Esophagus muscularis mucosa (tissue), 4 donors: Measurements from ENCODE around the gene C1orf159. TPM values are rescaled to one million over a fixed set of nuclear protein-coding genes. Genes with fewer than 3 reads are reported as not detected.

Experiments used
- DNase-seq: peaks from one replicate; pipeline ENCODE4 v3.0.0-alpha.2; 2017; ENCODE audit errors: extremely low spot score
- H3K27ac ChIP-seq, 4 donors: fragments of 200-600 bp; sonication (generic); replicated peaks in 1 of 4; 1 replicate in 3 of 4; 2 replicates in 1 of 4; pipeline ENCODE4 v1.5.1; 2016 to 2019; ENCODE audit warnings: mild to moderate bottlenecking in 1 of 4
- H3K27me3 ChIP-seq, 4 donors: fragments of 200-600 bp; sonication (generic); one replicate each; pipeline versions ENCODE4 v1.5.1 to v1.6.0; 2016 to 2019
- H3K36me3 ChIP-seq, 4 donors: fragments of 200-600 bp; sonication (generic); one replicate each; pipeline ENCODE4 v1.5.1; 2016 to 2019
- H3K4me1 ChIP-seq, 4 donors: fragments of 200-600 bp; sonication (generic); one replicate each; pipeline ENCODE4 v1.5.1; 2016 to 2019
- H3K4me3 ChIP-seq, 4 donors: fragments of 200-600 bp; sonication (generic); 1 replicate in 2 of 4; 2 replicates in 2 of 4; pipeline ENCODE4 v1.5.1; 2016 to 2019; ENCODE audit warnings: mild to moderate bottlenecking in 4 of 4, moderate library complexity in 1 of 4
- H3K9me3 ChIP-seq, 4 donors: fragments of 200-600 bp; sonication (generic); 1 replicate in 3 of 4; 2 replicates in 1 of 4; pipeline ENCODE4 v1.5.1; 2016 to 2019
- EP300 ChIP-seq: sonication (generic); formaldehyde crosslinking; IDR thresholded peaks from one replicate; pipeline ENCODE4 v1.6.1; 2017; ENCODE audit warnings: antibody characterized with exemption
- POLR2A ChIP-seq: fragments of 450-650 bp; IDR thresholded peaks from one replicate; pipeline ENCODE4 v1.6.1; 2017; ENCODE audit warnings: antibody characterized with exemption, moderate library complexity, mild to moderate bottlenecking, low read depth
- POLR2AphosphoS5 ChIP-seq, 2 donors: sonication (generic); formaldehyde crosslinking; IDR thresholded peaks; one replicate each; pipeline ENCODE4 v1.6.1; 2017; ENCODE audit warnings: antibody characterized with exemption in 2 of 2
- WGBS: methylation state at CpG from one replicate; pipeline ENCODE4 v1.1.5; 2018; 5-methylcytosine and 5-hydroxymethylcytosine counted together
- intact Hi-C: fragments of 100-400 bp; cut with DNase I; formaldehyde crosslinking; loops from one replicate; pipeline ENCODE4 v1.15.1; 2023
- total RNA-seq, 4 donors: library from RNA; depleted of rRNA; stranded (reverse); fragments of >200 nt; gene quantifications; one replicate each; pipeline versions ENCODE4 v1.1.0 to v1.2.1, GENCODE V29; 2016
- TF ChIP-seq, protein P1 (sequence below), 3 experiments: fragments of 200-600 bp in 2 of 3; fragments of 450-650 bp in 1 of 3; sonication (generic) in 2 of 3; IDR thresholded peaks; one replicate each; pipeline ENCODE4 v1.5.1; 2017 to 2019; ENCODE audit warnings: antibody characterized with exemption in 3 of 3, mild to moderate bottlenecking in 2 of 3, moderate library complexity in 1 of 3

Gene C1orf159
- total RNA-seq, 4 donors from 2014 or later, result 4.2 to 11.9 (median 8.5) TPM

DNA sequence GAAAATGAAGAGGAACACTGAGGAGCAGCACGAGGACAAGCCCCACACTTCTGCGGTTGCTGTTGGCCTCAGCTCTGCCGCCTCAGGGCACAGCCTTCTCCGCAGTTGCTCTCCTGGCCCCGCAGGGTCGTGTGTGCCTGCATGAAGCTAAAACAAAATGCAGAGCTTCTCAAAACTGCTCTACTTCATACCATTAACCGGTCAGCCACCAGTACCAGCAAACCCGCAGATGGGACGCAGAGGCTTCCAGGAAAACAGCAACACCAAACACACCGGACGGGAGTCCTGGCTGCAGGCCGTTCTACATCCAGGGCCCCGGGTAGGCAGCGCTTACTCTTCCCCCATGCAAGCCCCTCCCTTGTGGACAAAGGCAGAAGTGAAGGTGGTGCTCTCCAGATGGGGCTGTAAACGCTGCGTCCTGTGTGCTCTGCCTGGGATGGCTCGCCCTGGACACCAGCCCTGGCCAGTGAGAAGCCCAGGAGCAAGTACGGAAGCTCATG lies 7.1 kb upstream of the C1orf159 start:
- intact Hi-C loops, result loop anchor here (2.0 to 5.0 kb wide), 2 partner anchors 109 to 168 kb away; partner anchors contain the start of genes B3GALT6 and SDF4
- no peak overlapping the region for H3K4me3 ChIP-seq

DNA sequence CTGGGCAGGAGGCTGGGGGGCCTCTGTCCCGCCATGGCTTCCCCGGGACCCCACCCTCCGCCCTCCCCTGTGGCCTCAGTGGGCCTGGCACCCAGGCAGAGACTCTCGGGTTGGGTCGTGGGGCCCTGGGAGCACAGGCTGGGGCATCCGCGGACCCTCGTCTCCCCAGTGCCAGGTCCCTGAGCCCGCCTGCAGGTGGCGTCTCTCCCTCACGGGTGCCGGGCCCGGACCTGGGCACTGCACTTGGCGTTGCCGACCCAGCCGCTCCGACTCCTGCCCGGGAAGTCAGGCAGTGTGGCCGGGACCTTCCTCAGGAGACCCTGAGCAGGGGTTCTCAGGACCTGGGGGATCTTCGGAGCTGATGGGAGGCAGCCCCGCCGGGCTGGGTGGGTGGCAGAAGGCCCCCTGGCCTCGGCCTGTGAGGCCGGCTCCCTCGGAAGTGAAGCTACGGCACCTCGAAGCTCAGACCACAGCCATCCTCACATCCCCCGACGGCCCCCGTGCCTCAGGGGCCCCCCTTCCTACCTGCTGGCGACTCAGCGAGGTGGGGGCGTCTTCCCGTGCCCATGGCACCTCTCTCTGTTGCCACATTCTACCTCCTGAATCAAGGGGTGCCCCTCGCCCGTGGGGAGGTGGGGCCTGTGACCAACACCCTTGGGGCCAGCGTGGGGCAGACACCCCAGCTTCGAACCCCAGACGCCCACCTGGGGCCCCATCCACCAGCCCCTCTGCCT lies 6.4 kb upstream of the C1orf159 start:
- TF ChIP-seq, protein P1, sequence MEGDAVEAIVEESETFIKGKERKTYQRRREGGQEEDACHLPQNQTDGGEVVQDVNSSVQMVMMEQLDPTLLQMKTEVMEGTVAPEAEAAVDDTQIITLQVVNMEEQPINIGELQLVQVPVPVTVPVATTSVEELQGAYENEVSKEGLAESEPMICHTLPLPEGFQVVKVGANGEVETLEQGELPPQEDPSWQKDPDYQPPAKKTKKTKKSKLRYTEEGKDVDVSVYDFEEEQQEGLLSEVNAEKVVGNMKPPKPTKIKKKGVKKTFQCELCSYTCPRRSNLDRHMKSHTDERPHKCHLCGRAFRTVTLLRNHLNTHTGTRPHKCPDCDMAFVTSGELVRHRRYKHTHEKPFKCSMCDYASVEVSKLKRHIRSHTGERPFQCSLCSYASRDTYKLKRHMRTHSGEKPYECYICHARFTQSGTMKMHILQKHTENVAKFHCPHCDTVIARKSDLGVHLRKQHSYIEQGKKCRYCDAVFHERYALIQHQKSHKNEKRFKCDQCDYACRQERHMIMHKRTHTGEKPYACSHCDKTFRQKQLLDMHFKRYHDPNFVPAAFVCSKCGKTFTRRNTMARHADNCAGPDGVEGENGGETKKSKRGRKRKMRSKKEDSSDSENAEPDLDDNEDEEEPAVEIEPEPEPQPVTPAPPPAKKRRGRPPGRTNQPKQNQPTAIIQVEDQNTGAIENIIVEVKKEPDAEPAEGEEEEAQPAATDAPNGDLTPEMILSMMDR (IDR thresholded peaks at IDR 0.05), result peak; percentile 80 to 93 (median 90)
- no peak for TF ChIP-seq EP300
- no peaks in the 10 kb centered on the region for H3K9me3 ChIP-seq
- H3K27ac ChIP-seq, result no peak overlapping the region
- intact Hi-C loops, result loop anchor here (2.0 to 5.0 kb wide), 2 partner anchors 110 to 169 kb away; partner anchors contain the start of genes B3GALT6 and SDF4
- 16% methylated on average over 18 of the region's 39 CpGs for WGBS
- peaks cover 12 to 14% (median 13%) of the 10 kb centered on the region in 4 donors for H3K4me1 ChIP-seq
- H3K27me3 ChIP-seq, result peaks cover 0 to 58% (median 3%) of the 10 kb centered on the region in 4 donors
- H3K4me3 ChIP-seq, result peak overlapping the region; percentile 32 to 50 (median 36)
- DNase-seq, result peak; percentile 95
- H3K36me3 ChIP-seq, result no peaks in the 10 kb centered on the region

More for the DNA sequence above, 7.1 kb upstream of the C1orf159 start:
- WGBS, result 51% methylated on average over 14 of the region's 18 CpGs
- no peak for DNase-seq
- Histone ChIP-seq H3K27me3 (peaks cover 0 to 50% (median 3%) of the 10 kb centered on the region in 4 donors), H3K4me1 (peaks cover 11 to 12% (median 12%) of the 10 kb centered on the region in 4 donors), H3K36me3 (no peaks in the 10 kb centered on the region), H3K9me3 (no peaks in the 10 kb centered on the region), H3K27ac (no peak overlapping the region)
- TF ChIP-seq POLR2A (no peak), POLR2AphosphoS5 (IDR thresholded peaks at IDR 0.05) (no peak), EP300 (no peak)
- TF ChIP-seq, protein P1 (IDR thresholded peaks at IDR 0.05), result no peak

DNA sequence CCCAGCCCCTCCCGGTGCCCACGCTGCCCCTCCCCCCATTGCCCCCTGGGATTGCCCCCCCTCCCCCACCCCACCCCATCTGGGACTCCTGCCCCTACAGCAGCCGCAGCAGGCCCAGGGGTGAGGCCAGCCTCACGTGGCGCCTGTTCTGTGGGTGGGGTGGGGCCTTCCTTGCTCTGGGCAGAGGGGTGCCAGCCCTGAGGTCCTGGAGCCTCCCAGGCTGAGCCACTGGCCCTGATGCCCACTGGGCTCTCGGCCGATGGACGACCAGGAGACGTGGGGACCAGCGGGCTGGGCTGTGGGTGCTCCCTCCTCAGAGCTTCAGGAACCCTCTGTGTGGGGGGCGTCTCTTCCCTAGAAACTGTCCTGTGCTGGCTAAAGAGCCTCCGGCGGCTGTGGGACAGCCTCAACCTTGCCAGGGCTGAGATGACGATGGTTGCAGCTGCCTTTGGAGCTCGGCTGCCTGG lies 5.8 kb upstream of the C1orf159 start:
- DNase-seq, result no peak
- intact Hi-C loops, result loop anchor here (2.0 to 5.0 kb wide), 2 partner anchors 111 to 169 kb away; partner anchors contain the start of genes B3GALT6 and SDF4
- no peaks in the 10 kb centered on the region for H3K36me3 ChIP-seq
- peaks cover 0 to 59% (median 3%) of the 10 kb centered on the region in 4 donors for H3K27me3 ChIP-seq
- peak overlapping the region in 3 of 4 donors; percentile 32 to 50 (median 38) for H3K4me3 ChIP-seq
- peaks cover 12 to 20% (median 18%) of the 10 kb centered on the region in 4 donors for H3K4me1 ChIP-seq
- TF ChIP-seq POLR2A (no peak), POLR2AphosphoS5 (IDR thresholded peaks at IDR 0.05) (no peak), EP300 (no peak)
- TF ChIP-seq, protein P1 (IDR thresholded peaks at IDR 0.05), result no peak
- no peaks in the 10 kb centered on the region for H3K9me3 ChIP-seq
- no peak overlapping the region for H3K27ac ChIP-seq
- 40% methylated on average over 3 of the region's 15 CpGs for WGBS

DNA sequence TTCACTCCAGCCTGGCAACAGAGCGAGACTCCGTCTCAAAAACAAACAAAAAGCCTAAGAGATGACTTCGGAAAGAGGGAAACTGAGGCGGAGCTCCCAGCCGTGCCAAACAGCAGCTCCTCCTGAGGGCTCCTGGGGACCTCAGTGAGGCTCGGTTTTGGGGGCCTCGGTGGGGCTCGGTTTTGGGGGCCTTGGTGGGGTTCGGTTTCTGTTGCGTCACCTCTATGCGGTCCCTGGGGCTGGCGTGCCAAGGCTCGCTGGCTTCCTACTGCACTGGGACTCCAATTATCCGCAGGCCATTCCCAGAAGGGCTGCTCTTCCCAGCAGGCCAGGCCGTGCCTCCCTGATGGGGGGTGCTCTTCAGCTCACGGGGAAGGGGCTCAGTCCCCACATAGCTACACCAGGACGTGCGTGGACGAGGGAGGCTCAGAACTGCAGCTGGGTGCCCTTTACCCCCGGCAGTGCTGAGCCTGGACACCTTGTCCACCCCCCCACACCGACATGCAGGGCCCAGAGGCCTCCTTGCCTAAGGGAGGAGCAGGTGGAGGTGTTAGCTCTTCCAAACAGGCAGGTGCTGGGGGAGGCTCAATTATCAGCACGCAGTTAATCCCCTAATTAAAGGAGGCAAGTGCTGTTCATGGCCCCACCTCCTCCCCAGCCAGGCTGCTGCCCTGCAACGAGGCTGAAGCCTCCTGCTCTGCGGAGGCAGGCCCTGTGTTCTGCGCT lies 5.1 kb upstream of the C1orf159 start:
- TF ChIP-seq EP300, result no peak
- TF ChIP-seq POLR2A, result no peak
- no peak for TF ChIP-seq POLR2AphosphoS5 (IDR thresholded peaks at IDR 0.05)
- TF ChIP-seq, protein P1 (IDR thresholded peaks at IDR 0.05), result no peak
- H3K36me3 ChIP-seq, result no peaks in the 10 kb centered on the region
- peaks cover 0 to 59% (median 3%) of the 10 kb centered on the region in 4 donors for H3K27me3 ChIP-seq
- DNase-seq, result no peak
- H3K27ac ChIP-seq, result no peak overlapping the region
- intact Hi-C loops, result loop anchor here (5.0 kb wide), 1 partner anchor 111 kb away; the partner anchor contains the start of genes B3GALT6 and SDF4
- H3K9me3 ChIP-seq, result no peaks in the 10 kb centered on the region
- H3K4me1 ChIP-seq, result peaks cover 12 to 24% (median 21%) of the 10 kb centered on the region in 4 donors
- no peak overlapping the region for H3K4me3 ChIP-seq
- WGBS, result 78% methylated on average over 16 of the region's 25 CpGs
